H1 (cell line): ENCODE measurements around the gene RPTOR. TPM values are rescaled to one million over a fixed set of nuclear protein-coding genes. Genes with fewer than 3 reads are reported as not detected.
A peak's percentile ranks its signal among the peaks of the same experiment; 100 is the strongest.

Experiments
- CTCF ChIA-PET: fragments of 300-600 bp; sonication (Branson Sonifier 250); formaldehyde crosslinking; loops from one replicate; lab custom pipeline; 2021; ENCODE audit not compliant: partially characterized antibody; lab: Charles Lee
- POLR2A ChIA-PET: fragments of 300-600 bp; sonication (Branson Sonifier 250); formaldehyde crosslinking; loops from one replicate; lab custom pipeline; 2021; ENCODE audit warnings: inconsistent platforms; ENCODE audit not compliant: partially characterized antibody; lab: Charles Lee
- DNase-seq, 2 experiments: peaks; one replicate each; pipeline versions ENCODE4 v3.0.0 to v3.0.0-alpha.2; 2010 to 2022; ENCODE audit warnings: low spot score in 2 of 2, low read depth in 1 of 2, mixed read lengths in 1 of 2
- FAIRE-seq: peaks from 2 replicates; lab custom pipeline; 2011; peaks lifted over from hg19 to GRCh38; lab: Jason Lieb, UNC
- H2AFZ ChIP-seq: 2 replicates; pipeline ENCODE4 v1.8.1; 2012; ENCODE audit warnings: low read length, inconsistent platforms
- H2AK5ac ChIP-seq: 2 replicates; pipeline ENCODE4 v1.6.1; 2013; ENCODE audit warnings: low read depth, low read length
- H2BK120ac ChIP-seq: replicated peaks from 2 replicates; pipeline ENCODE3; 2013; ENCODE audit warnings: low read depth, low read length, inconsistent platforms
- H2BK12ac ChIP-seq: 2 replicates; pipeline ENCODE4 v1.6.1; 2013; ENCODE audit warnings: low read depth, low read length
- H2BK15ac ChIP-seq: 2 replicates; pipeline ENCODE4 v1.6.1; 2013; ENCODE audit warnings: low read length
- H2BK20ac ChIP-seq: 2 replicates; pipeline ENCODE4 v1.6.1; 2013; ENCODE audit warnings: low read length
- H2BK5ac ChIP-seq: 2 replicates; pipeline ENCODE4 v1.6.1; 2013; ENCODE audit warnings: low read depth, low read length
- H3K14ac ChIP-seq: 2 replicates; pipeline ENCODE4 v1.6.1; 2013; ENCODE audit warnings: inconsistent platforms; ENCODE audit not compliant: insufficient read length
- H3K18ac ChIP-seq: 2 replicates; pipeline ENCODE4 v1.6.1; 2013; ENCODE audit warnings: low read length; ENCODE audit errors: extremely low read depth
- H3K23ac ChIP-seq: 2 replicates; pipeline ENCODE4 v1.6.1; 2013; ENCODE audit warnings: inconsistent platforms; ENCODE audit not compliant: insufficient read length
- H3K23me2 ChIP-seq: 2 replicates; pipeline ENCODE4 v1.6.1; 2013; ENCODE audit warnings: low read depth, low read length
- H3K27ac ChIP-seq: 2 replicates; pipeline ENCODE4 v1.6.1; 2011; ENCODE audit warnings: low read depth, low read length, inconsistent platforms
- H3K27me3 ChIP-seq, 4 experiments: replicated peaks in 1 of 4; 1 replicate in 1 of 4; 2 replicates in 3 of 4; pipeline versions ENCODE4 v1.6.1 to v1.8.1; 2011 to 2013; ENCODE audit warnings: low read length in 3 of 4, mild to moderate bottlenecking in 3 of 4, inconsistent platforms in 2 of 4, mixed read lengths in 2 of 4, moderate library complexity in 1 of 4; ENCODE audit not compliant: control insufficient read depth in 3 of 4, insufficient read depth in 3 of 4; ENCODE audit errors: extremely low read depth in 1 of 4
- H3K36me3 ChIP-seq, 4 experiments: 2 replicates each; pipeline versions ENCODE4 v1.6.1 to v1.8.1; 2011 to 2013; ENCODE audit warnings: mild to moderate bottlenecking in 4 of 4, low read length in 3 of 4, moderate library complexity in 2 of 4, control low read depth in 1 of 4, inconsistent platforms in 1 of 4; ENCODE audit not compliant: insufficient read depth in 4 of 4, control insufficient read depth in 2 of 4
- H3K4ac ChIP-seq: replicated peaks from 2 replicates; pipeline ENCODE3; 2013; ENCODE audit warnings: low read length, low read depth, mixed read lengths, inconsistent platforms; ENCODE audit not compliant: insufficient read length
- H3K4me1 ChIP-seq, 4 experiments: replicated peaks in 1 of 4; 1 replicate in 1 of 4; 2 replicates in 3 of 4; pipeline versions ENCODE4 v1.6.1 to v1.8.1; 2011 to 2013; ENCODE audit warnings: low read length in 3 of 4, inconsistent platforms in 2 of 4, mixed read lengths in 1 of 4; ENCODE audit not compliant: insufficient read depth in 4 of 4, control insufficient read depth in 3 of 4
- H3K4me2 ChIP-seq, 2 experiments: 2 replicates each; pipeline versions ENCODE4 v1.6.1 to v1.8.1; 2011 to 2013; ENCODE audit warnings: low read depth in 2 of 2, low read length in 2 of 2, control low read depth in 1 of 2, inconsistent platforms in 1 of 2, mild to moderate bottlenecking in 1 of 2; ENCODE audit not compliant: insufficient read depth in 1 of 2
- H3K4me3 ChIP-seq, 4 experiments: fragments of 200-600, 300-600 bp in 1 of 4; sonication (generic), shearing (Covaris generic), sonication (Bioruptor Twin) in 1 of 4; 2 replicates each; pipeline versions ENCODE4 v1.5.1 to v1.8.1; 2011 to 2016; ENCODE audit warnings: low read length in 4 of 4, low read depth in 3 of 4, control low read depth in 2 of 4, inconsistent platforms in 2 of 4, mild to moderate bottlenecking in 2 of 4, mixed read lengths in 1 of 4, moderate library complexity in 1 of 4; ENCODE audit not compliant: insufficient read depth in 2 of 4; ENCODE audit errors: extremely low read depth in 1 of 4
- H3K56ac ChIP-seq: replicated peaks from 2 replicates; pipeline ENCODE3; 2013; ENCODE audit warnings: low read depth, mild to moderate bottlenecking, mixed read lengths, low read length, inconsistent platforms; ENCODE audit not compliant: insufficient read length
- H3K79me1 ChIP-seq: 2 replicates; pipeline ENCODE4 v1.6.1; 2013; ENCODE audit warnings: low read depth, low read length, control low read depth
- H3K79me2 ChIP-seq, 2 experiments: 2 replicates each; pipeline versions ENCODE4 v1.6.1 to v1.8.1; 2012 to 2013; ENCODE audit warnings: low read length in 2 of 2, mild to moderate bottlenecking in 2 of 2, inconsistent platforms in 1 of 2; ENCODE audit not compliant: insufficient read depth in 2 of 2, control insufficient read depth in 1 of 2
- H3K9ac ChIP-seq, 4 experiments: replicated peaks in 1 of 4; 1 replicate in 1 of 4; 2 replicates in 3 of 4; pipeline versions ENCODE4 v1.6.1 to v1.8.1; 2011 to 2013; ENCODE audit warnings: low read depth in 3 of 4, low read length in 3 of 4, control low read depth in 2 of 4, mild to moderate bottlenecking in 2 of 4, moderate library complexity in 2 of 4, inconsistent platforms in 1 of 4; ENCODE audit errors: extremely low read depth in 1 of 4
- H3K9me3 ChIP-seq, 2 experiments: 2 replicates each; pipeline versions ENCODE4 v1.6.1 to v1.8.1; 2012 to 2013; ENCODE audit warnings: mild to moderate bottlenecking in 2 of 2, moderate library complexity in 2 of 2, control low read depth in 1 of 2, inconsistent platforms in 1 of 2, low read depth in 1 of 2, low read length in 1 of 2, mixed read lengths in 1 of 2; ENCODE audit not compliant: insufficient read depth in 2 of 2
- H4K20me1 ChIP-seq, 2 experiments: replicated peaks in 1 of 2; 2 replicates each; pipeline versions ENCODE3 to v1.8.1; 2011 to 2013; ENCODE audit warnings: inconsistent platforms in 2 of 2, low read length in 2 of 2, mild to moderate bottlenecking in 1 of 2; ENCODE audit not compliant: insufficient read depth in 2 of 2, control insufficient read depth in 1 of 2
- H4K5ac ChIP-seq: 2 replicates; pipeline ENCODE4 v1.6.1; 2013; ENCODE audit warnings: low read length, low read depth, mixed read lengths, inconsistent platforms; ENCODE audit not compliant: insufficient read length
- H4K8ac ChIP-seq: 2 replicates; pipeline ENCODE4 v1.8.0; 2013; ENCODE audit warnings: mild to moderate bottlenecking, moderate library complexity, low read length, inconsistent platforms; ENCODE audit not compliant: insufficient read depth; ENCODE audit errors: extremely low read depth
- H4K91ac ChIP-seq: replicated peaks from 2 replicates; pipeline ENCODE3; 2013; ENCODE audit warnings: low read length, mixed read lengths, inconsistent platforms; ENCODE audit not compliant: insufficient read length
- CBX8 ChIP-seq: fragments of 300-800, 300-1000 bp; sonication (generic); IDR thresholded peaks from 2 replicates; pipeline ENCODE4 v1.7.1; 2016; ENCODE audit warnings: low read depth, low read length, borderline replicate concordance
- HDAC6 ChIP-seq: IDR thresholded peaks from one replicate; pipeline ENCODE4 v1.7.1; 2012; ENCODE audit warnings: low read depth, mild to moderate bottlenecking, inconsistent platforms, low read length, moderate library complexity
- JUND ChIP-seq: IDR thresholded peaks from 2 replicates; pipeline ENCODE4 v1.6.1; 2011; ENCODE audit warnings: mild to moderate bottlenecking, improper control_type of control experiment, low read length
- MAFK ChIP-seq: IDR thresholded peaks from 2 replicates; pipeline ENCODE4 v1.6.1; 2012; ENCODE audit warnings: low read depth, mild to moderate bottlenecking, improper control_type of control experiment, low read length
- SAP30 ChIP-seq: fragments of 300-600 bp; sonication (generic); IDR thresholded peaks from 2 replicates; pipeline ENCODE4 v1.7.1; 2012; ENCODE audit warnings: low read length, moderate library complexity, mild to moderate bottlenecking, inconsistent platforms; ENCODE audit not compliant: insufficient read depth, insufficient replicate concordance
- SP4 ChIP-seq: IDR thresholded peaks from 2 replicates; pipeline ENCODE4 v1.6.1; 2012; ENCODE audit warnings: low read length, inconsistent platforms
- TAF1 ChIP-seq: IDR thresholded peaks from 2 replicates; pipeline ENCODE4 v1.6.1; 2011; ENCODE audit warnings: mild to moderate bottlenecking, low read depth, low read length
- ZNF274 ChIP-seq: IDR thresholded peaks from 2 replicates; pipeline ENCODE4 v1.7.0; 2012; ENCODE audit warnings: low read length, borderline replicate concordance; ENCODE audit errors: extremely low read depth
- WGBS, 2 experiments: shearing (Covaris generic) in 1 of 2; methylation state at CpG; one replicate each; pipeline versions ENCODE4 v1.1.6 to v1.1.7; 2013 to 2015; ENCODE audit warnings: low lambda C conversion rate in 2 of 2, mixed read lengths in 2 of 2, inconsistent platforms in 1 of 2, low coverage in 1 of 2, missing lambda C conversion rate in 1 of 2; ENCODE audit not compliant: insufficient replicate concordance in 2 of 2, insufficient coverage in 1 of 2, insufficient read length in 1 of 2; ENCODE audit errors: extremely low coverage in 1 of 2, missing lambda C conversion rate in 1 of 2; 5-methylcytosine and 5-hydroxymethylcytosine counted together
- polyA plus RNA-seq, 7 experiments: library from polyadenylated mRNA; depleted of rRNA in 3 of 7; stranded (reverse) in 5 of 7; unstranded in 2 of 7; fragments of >200 nt in 5 of 7; fragments of 200-250 nt in 2 of 7; gene quantifications; 1 replicate in 5 of 7; 2 replicates in 1 of 7; 4 replicates in 1 of 7; pipeline versions ENCODE4 v1.2.1 to v1.2.3, GENCODE V29; 2011 to 2013; ENCODE audit warnings: missing spikeins in 2 of 7, mixed read lengths in 2 of 7
- total RNA-seq: library from RNA; stranded (reverse); fragmentation: NEBNext Ultra II Directional; extraction: Animal tissue kit (Norgen Biotek cat#: 25700); gene quantifications from 2 replicates; pipeline ENCODE4 v1.2.1, GENCODE V29; 2021
- TF ChIP-seq, protein P1 (sequence below): IDR thresholded peaks from 2 replicates; pipeline ENCODE4 v1.6.1; 2011; ENCODE audit warnings: low read length, improper control_type of control experiment

The RPTOR gene
- total and polyA plus RNA-seq, 2 of the 8 experiments (the other 6 are each of a cell fraction or from before 2014, with no cell fraction given): 6.9 to 28.7 TPM

- TF ChIP-seq, protein P1, sequence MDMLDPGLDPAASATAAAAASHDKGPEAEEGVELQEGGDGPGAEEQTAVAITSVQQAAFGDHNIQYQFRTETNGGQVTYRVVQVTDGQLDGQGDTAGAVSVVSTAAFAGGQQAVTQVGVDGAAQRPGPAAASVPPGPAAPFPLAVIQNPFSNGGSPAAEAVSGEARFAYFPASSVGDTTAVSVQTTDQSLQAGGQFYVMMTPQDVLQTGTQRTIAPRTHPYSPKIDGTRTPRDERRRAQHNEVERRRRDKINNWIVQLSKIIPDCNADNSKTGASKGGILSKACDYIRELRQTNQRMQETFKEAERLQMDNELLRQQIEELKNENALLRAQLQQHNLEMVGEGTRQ: no peak
- no peak for TF ChIP-seq SP4
- TF ChIP-seq TAF1: no peak
- TF ChIP-seq JUND: no peak
- no peak for TF ChIP-seq ZNF274
- no peak for TF ChIP-seq MAFK
- no peak for TF ChIP-seq HDAC6
- no peak for TF ChIP-seq SAP30
- no peak for TF ChIP-seq CBX8
- 0 out of 2 replicates have a peak overlapping the region, but pooled peaks have one; percentile 11 for H2BK5ac ChIP-seq
- no peaks in the 10 kb centered on the region for H3K9me3 ChIP-seq
- no peak overlapping the region for H4K5ac ChIP-seq
- H3K14ac ChIP-seq: no peak overlapping the region
- ChIA-PET CTCF (interaction anchor here (1.0 to 3.2 kb wide), 17 partner anchors 11 to 250 kb away, joined by 3 to 30 read pairs (median 5); no protein-coding TSS in a partner anchor), POLR2A (interaction anchor here (0.9 to 1.5 kb wide), 5 partner anchors 8 to 104 kb away, joined by 3 to 6 read pairs (median 3); no protein-coding TSS in a partner anchor)
- H2BK20ac ChIP-seq: no peak overlapping the region
- no peak overlapping the region for H3K27ac ChIP-seq
- no peak overlapping the region for H3K23ac ChIP-seq
- H2AFZ ChIP-seq: no peak overlapping the region
- no peak overlapping the region for H2BK12ac ChIP-seq
- H3K4me2 ChIP-seq: no peak overlapping the region
- no peaks in the 10 kb centered on the region for H3K23me2 ChIP-seq
- H4K20me1 ChIP-seq: peaks cover 5 to 21% of the 10 kb centered on the region in 2 experiments
- no peak overlapping the region for H4K91ac ChIP-seq
- H3K18ac ChIP-seq: no peak overlapping the region
- H3K79me2 ChIP-seq: peaks cover 0 to 46% of the 10 kb centered on the region in 2 experiments; a peak in 3 of 4 replicates
- FAIRE-seq: no peak
- no peak overlapping the region for H3K4ac ChIP-seq
- H3K4me3 ChIP-seq: no peak overlapping the region
- no peaks in the 10 kb centered on the region for H3K27me3 ChIP-seq
- H3K9ac ChIP-seq: no peak overlapping the region
- H3K4me1 ChIP-seq: peaks cover 3 to 10% (median 5%) of the 10 kb centered on the region in 4 experiments; a peak in 6 of 7 replicates
- no peak overlapping the region for H2BK120ac ChIP-seq
- no peak for DNase-seq
- H4K8ac ChIP-seq: no peak overlapping the region
- 95% methylated on average over 10 of the region's 10 CpGs; no CpG with 5 or more reads in 1 of the 2 experiments for WGBS, 2 experiments
- no peak overlapping the region for H3K56ac ChIP-seq
- peaks cover 12% of the 10 kb centered on the region for H3K79me1 ChIP-seq
- no peak overlapping the region for H2AK5ac ChIP-seq
- no peaks in the 10 kb centered on the region for H3K36me3 ChIP-seq
- H2BK15ac ChIP-seq: no peak overlapping the region
These were observed 104.6 kb downstream of the RPTOR start for GRCh38 chr17:80649200-80649644.
